ENCODE measurements around the gene EFCAB13.
A peak's percentile ranks its signal among the peaks of the same experiment; 100 is the strongest.

The EFCAB13 gene

DNA sequence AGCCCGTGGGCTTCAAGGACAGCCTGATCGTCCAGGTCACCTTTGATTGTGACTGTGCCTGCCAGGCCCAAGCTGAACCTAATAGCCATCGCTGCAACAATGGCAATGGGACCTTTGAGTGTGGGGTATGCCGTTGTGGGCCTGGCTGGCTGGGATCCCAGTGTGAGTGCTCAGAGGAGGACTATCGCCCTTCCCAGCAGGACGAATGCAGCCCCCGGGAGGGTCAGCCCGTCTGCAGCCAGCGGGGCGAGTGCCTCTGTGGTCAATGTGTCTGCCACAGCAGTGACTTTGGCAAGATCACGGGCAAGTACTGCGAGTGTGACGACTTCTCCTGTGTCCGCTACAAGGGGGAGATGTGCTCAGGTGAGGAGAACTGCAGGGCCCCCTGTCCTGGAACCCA, 31.5 kb upstream of the EFCAB13 start:
- no peak for DNase-seq

- no peak for DNase-seq
Observed at GRCh38 chr17:47295037-47295873, 28.5 kb upstream of the EFCAB13 start.

GRCh38 chr17:47295874-47296255, 27.9 kb upstream of the EFCAB13 start:
- no peak for DNase-seq

DNA sequence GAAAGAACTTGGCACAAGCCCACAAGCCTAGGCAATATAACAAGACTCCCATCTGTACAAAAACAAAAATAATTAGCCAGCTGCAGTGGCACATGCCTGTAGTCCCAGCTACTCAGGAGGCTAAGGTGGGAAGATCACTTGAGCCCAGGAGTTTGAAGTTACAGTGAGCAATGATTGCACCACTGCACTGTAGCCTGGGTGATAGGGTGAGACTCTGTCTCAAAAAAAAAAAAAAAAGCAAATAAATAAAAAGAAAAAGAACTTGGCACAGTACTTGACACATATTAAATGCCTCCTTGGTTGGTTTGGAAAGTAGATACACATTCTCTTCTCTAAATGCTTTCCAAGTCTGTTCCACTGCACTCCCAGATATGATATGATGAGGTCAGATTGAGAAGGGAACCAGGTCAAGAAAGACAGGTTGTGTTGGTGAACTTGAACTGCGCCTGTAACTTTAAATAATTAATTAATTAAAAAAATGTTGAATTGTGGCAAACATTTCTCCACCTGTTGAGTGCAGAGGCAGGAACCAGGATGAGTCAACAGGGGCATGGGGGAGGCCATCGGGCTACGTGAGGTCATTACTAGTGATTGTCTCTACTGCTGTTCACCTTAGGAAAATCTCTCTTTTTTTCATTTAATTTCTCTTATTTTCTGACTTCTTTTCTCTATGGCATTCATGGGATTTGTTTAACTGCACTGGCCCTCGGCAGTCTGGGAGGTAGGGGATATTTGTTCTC, 25.9 kb upstream of the EFCAB13 start:
- DNase-seq = no peak

DNA sequence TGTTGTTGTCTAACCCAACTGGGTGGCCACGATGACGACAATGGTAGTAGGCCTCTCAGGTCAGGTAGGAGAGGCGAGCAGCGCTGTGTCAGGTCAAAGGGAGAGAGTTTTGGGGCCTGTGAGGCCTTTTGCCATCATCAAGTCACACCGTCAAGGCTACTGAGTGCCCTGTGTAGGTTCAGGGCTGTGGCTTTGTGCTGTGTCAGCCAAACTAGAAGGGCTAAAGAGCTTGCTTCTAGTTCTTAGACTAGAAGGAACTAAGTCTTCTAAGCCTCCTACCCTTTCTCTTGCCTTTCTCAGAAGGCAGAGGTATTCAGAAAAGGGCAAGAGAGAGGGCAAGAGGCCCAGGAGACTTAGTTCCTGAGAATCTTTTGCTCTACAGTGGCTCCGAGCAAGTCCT, 25.0 kb upstream of the EFCAB13 start:
- DNase-seq = no peak

- no peak for DNase-seq
Observed at GRCh38 chr17:47299239-47299910, 24.4 kb upstream of the EFCAB13 start.

DNA sequence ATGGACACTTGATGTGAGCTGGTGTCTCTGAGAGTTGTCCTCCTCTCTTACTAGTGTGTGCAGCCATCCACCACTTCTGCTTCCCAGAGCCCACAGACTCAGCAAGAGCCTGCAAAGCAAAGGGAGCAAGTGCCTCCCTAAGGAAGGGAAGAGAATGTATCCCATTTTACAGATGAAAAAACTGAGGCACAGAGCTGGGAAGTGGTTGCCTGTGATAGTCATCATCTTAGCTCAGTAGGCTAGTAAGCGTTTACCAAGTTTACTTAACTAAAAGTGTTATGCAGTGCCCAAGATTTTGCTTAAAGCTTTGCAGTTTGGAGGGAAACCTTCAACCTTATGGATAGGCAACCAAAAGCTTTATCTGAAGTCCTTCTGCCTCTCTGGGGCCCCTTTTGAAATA, 23.0 kb upstream of the EFCAB13 start:
- no peak for DNase-seq

- no peak for DNase-seq
Observed at GRCh38 chr17:47301161-47301560, 22.6 kb upstream of the EFCAB13 start.

DNA sequence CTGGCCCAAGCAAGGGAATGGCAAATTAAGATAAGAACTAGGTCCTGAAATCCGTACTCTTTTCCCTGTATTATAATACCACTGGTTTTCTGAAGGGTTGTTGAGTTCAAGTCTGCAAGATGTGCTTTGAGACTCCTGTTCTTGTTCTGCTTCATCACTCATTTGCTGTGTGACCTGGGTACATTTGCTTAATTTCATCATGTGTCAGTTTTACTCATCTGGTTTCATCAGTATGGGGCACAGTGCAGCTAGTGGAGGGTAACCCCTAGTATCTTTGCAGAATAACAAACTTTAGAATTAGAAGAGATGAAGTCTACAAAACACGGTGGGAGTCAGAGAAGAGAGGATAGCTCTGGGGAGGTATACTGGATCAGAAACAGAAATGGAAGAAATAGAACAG, 21.9 kb upstream of the EFCAB13 start:
- DNase-seq = no peak

DNA sequence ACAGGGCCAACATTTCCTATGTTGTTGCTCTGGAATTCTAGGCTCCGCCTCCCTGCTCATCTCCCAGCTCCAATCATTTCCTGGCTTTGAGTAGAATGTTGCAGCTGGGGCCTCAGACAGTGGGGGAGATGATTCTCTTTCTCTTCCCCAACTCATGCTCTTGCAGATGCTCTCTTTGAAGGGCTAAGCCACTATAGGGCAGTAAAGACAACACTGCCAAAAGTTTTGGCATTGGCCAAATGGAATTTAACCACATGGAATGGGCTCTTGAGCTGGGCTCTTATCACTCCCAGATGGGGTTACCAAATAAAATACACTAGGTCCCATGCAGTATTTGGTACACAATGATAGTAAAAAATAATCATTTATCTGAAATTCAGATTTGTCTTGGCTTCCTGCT, 19.6 kb upstream of the EFCAB13 start:
- no peak for DNase-seq

DNA sequence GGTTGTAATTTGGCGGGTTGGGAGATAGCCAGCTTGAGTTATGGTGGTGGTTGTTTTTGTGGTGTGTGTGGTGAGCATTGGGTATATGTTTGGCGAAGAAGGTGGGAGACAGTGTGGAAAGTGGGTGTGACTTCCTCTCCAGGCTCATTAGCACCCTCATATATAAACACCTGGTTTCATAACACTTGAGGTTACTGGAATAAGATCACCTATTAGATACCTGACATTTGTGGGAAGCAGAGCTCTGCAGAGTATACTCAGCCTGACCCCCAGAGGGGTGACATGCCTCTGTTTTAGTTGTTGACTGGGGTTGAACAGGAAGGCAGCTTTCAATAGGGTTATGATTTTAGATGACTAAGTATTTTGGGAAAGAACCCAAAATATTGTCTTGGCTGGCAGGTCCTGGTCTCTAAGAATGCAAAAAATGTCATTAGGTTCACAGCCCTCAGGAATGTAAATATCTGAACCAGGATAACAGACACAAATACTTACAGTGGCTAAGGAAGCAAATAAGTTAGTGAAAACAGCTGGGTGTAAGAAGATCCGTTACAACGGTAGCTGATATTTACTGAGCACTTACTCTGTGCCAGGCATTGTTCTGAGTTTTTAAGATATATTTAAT, 18.3 kb upstream of the EFCAB13 start:
- DNase-seq = no peak

DNA sequence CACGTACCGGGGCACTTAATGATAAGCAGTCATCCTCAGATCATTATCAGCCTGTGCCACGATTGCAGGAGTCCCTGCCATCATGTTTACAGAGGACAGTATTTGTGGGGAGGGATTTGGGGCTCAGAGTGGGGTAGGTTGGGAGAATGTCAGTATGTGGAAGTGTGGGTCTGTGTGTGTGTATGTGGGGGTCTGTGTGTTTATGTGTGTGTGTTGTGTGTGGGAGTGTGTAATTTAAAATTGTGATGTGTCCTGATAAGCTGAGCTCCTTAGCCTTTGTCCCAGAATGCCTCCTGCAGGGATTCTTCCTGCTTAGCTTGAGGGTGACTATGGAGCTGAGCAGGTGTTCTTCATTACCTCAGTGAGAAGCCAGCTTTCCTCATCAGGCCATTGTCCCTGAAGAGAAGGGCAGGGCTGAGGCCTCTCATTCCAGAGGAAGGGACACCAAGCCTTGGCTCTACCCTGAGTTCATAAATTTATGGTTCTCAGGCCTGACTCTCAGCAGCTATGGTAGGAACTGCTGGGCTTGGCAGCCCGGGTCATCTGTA, 13.5 kb upstream of the EFCAB13 start:
- DNase-seq = no peak

GRCh38 chr17:47311420-47311819, 12.3 kb upstream of the EFCAB13 start:
- no peak for DNase-seq

DNA sequence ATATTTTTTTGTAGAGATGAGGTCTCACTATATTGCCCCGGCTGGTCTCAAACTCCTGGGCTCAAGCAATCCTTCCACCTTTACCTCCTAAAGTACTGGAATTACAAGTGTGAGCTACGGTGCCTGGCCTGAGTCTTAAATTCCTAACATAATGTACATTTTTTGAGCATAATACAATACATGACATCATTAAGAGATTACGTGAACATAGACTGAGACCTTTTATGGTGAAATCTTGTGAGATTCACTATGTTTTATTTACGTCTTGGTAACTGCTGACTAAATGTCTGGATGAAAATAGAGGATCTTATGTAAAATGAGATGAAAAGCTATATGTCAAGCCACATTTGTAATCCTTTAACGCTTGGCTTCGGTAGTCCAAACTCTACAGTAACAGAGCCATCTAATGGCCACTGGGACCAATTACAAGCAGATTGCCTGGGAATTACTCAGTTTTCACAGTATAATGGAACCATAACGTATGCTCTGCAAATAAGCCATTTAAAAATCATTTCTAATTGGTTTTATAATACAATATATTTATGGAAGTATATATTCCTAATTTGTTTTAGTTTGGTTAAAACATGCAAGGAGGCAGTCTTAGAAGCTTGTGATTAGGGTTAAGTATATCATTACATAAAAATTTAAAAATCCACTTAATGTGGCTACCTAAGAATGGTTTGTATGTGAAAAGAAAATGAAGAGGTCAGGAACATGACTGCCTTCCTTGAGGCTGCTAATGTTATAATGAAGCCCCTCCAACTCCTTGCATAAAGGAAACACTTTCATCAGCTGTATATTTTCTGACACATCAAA, 8.1 kb upstream of the EFCAB13 start:
- peak; percentile 53 for DNase-seq

GRCh38 chr17:47316311-47316710, 7.4 kb upstream of the EFCAB13 start:
- no peak for DNase-seq

DNA sequence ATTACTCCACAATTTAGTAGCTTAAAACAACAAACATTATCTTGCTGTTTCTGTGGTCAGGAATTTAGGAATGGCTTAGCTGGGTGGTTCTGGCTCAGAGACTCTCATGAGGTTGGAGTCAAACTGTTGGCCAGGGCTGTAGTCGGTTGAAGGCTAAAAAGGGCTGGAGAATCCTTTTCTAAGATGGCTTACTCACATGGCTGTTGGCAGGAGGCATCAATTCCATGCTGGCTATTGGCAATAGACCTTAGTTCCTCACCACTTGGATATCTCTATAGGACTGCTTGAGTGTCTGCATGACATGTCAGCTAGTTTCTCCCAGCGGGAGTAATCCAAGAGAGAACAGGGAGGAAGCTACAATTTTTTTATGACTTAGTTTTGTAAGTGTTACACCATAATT, 6.6 kb upstream of the EFCAB13 start:
- no peak for DNase-seq

- DNase-seq = no peak
Observed at GRCh38 chr17:47318197-47318918, 5.4 kb upstream of the EFCAB13 start.

- no peak for DNase-seq
Observed at GRCh38 chr17:47320879-47321502, 2.8 kb upstream of the EFCAB13 start.

DNA sequence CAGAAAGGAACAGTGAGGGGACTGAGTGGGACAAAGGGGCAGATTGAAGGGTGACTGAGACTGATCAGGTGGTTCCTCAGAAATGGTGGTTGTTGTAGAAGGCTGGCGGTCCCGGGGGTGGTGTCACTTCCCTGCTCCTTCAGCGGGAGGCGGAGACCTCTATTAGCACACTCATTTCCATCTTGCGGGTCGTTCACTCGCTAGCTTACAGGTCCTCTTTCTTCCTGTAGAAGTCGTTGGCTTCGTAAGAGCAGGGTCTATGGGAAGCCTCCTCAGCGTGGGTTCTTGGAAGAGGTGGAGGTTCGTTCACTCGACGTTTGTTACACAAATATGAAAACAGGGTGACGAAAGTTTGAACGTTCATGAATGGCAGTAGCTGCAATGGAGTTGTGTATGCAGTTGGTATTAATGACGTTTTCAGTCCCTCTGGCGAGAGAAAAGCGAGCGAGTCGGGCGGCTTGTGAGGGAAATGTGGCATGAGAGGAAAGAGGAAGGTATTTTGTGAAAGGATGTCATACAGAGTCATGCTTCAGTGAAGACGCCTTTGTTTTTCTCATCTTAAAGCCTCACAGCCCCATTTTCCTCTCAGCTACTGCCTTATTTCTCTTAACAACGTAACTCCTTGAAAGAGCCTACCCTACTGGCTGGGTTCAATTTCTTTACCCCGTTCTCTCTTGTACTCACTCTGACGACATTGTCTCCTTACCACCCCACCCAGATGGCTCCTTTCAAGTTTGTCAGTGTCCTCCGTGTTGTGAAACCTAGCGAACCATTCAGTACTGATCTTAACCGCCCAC, 667 bp downstream of the EFCAB13 start:
- peak; percentile 78 for DNase-seq

DNA sequence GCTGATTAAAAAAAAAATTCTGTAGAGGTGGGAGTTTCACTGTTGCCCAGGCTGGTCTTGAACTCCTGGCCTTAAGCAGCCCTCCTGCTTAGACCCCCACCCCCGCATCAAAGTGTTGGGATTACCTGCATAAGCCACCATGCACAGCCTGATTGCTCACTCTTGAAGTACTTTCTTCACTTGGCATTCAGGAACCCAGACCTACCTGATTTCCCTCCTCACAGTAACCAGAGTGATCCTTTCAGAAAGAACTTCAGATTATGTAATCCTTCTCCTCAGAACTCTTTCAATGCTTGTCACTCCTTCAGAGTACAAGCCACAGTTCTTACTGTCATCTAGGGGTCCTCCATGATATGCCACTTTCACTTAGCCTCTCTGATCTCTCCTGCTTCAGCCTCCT, 1.4 kb downstream of the EFCAB13 start:
- DNase-seq = no peak
